Measurements from ENCODE around the gene SETD2.

DNA sequence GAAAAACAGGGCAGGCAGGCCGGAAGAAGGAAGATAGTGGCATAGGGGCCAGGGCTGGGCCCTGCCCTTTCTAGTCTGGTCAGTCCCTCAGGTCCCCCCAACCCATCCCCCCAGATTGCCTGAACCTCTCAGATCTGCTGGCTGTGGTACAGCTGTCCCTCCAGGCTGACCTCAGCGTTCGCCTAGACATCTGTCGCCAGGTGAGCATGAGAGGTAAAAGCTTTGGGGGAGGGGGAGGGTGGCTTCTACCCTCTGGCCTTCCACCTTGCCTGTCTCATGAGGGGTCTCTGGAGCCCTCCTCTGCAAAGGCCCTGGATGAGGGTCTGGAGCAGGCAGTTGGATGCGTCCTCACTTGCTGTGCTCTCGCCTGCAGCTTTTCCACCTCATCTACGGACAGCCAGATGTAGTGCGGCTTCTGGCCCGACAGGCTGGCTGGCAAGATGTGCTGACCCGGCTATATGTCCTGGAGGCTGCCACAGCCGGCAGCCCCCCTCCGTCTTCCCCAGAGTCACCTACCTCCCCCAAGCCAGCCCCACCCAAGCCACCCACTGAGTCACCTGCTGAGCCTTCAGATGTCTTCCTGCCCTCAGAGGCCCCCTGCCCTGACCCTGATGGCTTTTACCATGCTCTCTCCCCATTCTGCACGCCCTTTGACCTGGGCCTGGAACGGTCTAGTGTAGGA is 164.3 kb downstream of the SETD2 start:
- TF ChIP-seq, protein P1, sequence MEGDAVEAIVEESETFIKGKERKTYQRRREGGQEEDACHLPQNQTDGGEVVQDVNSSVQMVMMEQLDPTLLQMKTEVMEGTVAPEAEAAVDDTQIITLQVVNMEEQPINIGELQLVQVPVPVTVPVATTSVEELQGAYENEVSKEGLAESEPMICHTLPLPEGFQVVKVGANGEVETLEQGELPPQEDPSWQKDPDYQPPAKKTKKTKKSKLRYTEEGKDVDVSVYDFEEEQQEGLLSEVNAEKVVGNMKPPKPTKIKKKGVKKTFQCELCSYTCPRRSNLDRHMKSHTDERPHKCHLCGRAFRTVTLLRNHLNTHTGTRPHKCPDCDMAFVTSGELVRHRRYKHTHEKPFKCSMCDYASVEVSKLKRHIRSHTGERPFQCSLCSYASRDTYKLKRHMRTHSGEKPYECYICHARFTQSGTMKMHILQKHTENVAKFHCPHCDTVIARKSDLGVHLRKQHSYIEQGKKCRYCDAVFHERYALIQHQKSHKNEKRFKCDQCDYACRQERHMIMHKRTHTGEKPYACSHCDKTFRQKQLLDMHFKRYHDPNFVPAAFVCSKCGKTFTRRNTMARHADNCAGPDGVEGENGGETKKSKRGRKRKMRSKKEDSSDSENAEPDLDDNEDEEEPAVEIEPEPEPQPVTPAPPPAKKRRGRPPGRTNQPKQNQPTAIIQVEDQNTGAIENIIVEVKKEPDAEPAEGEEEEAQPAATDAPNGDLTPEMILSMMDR (IDR thresholded peaks at IDR 0.05; ENCODE audit: low read depth, low read length), result no peak
- TF ChIP-seq, protein P2, sequence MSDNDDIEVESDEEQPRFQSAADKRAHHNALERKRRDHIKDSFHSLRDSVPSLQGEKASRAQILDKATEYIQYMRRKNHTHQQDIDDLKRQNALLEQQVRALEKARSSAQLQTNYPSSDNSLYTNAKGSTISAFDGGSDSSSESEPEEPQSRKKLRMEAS (IDR thresholded peaks at IDR 0.05; ENCODE audit: low read depth, low read length), result no peak
- TF ChIP-seq POLR2A (IDR thresholded peaks at IDR 0.05; ENCODE audit: extremely low read depth, insufficient read length), result no peak

Measured in NB4 (cell line).